Suprapubic skin (tissue), 4 donors: ENCODE data around the gene C1orf74. TPM values are rescaled to one million over a fixed set of nuclear protein-coding genes. Genes with fewer than 3 reads are reported as not detected.

ENCODE experiments used
- DNase-seq, 2 donors: peaks; one replicate each; pipeline ENCODE4 v3.0.0-alpha.2; 2019; ENCODE audit warnings: low spot score in 2 of 2
- H3K27ac ChIP-seq: fragments of 200-600 bp; sonication (generic); one replicate; pipeline ENCODE4 v1.5.1; 2019
- H3K27me3 ChIP-seq: fragments of 200-600 bp; sonication (generic); one replicate; pipeline ENCODE4 v1.5.1; 2019
- H3K36me3 ChIP-seq: fragments of 200-600 bp; sonication (generic); one replicate; pipeline ENCODE4 v1.5.1; 2019
- H3K4me1 ChIP-seq: fragments of 200-600 bp; sonication (generic); one replicate; pipeline ENCODE4 v1.5.1; 2019
- H3K4me3 ChIP-seq: fragments of 200-600 bp; sonication (generic); one replicate; pipeline ENCODE4 v1.5.1; 2019; ENCODE audit warnings: mild to moderate bottlenecking
- H3K9me3 ChIP-seq: fragments of 200-600 bp; sonication (generic); one replicate; pipeline ENCODE4 v1.5.1; 2019
- EP300 ChIP-seq: sonication (generic); formaldehyde crosslinking; IDR thresholded peaks from one replicate; pipeline ENCODE4 v1.6.1; 2017; ENCODE audit warnings: antibody characterized with exemption
- POLR2A ChIP-seq, 2 donors: fragments of 450-650 bp; IDR thresholded peaks; one replicate each; pipeline ENCODE4 v1.6.1; 2017; ENCODE audit warnings: antibody characterized with exemption in 2 of 2, mild to moderate bottlenecking in 2 of 2, moderate library complexity in 2 of 2
- POLR2AphosphoS5 ChIP-seq, 3 donors: sonication (generic); formaldehyde crosslinking; IDR thresholded peaks; one replicate each; pipeline ENCODE4 v1.6.1; 2017; ENCODE audit warnings: antibody characterized with exemption in 3 of 3
- WGBS: methylation state at CpG from one replicate; pipeline ENCODE4 v1.1.5; 2018; 5-methylcytosine and 5-hydroxymethylcytosine counted together
- total RNA-seq, 4 donors: library from RNA; depleted of rRNA; stranded (reverse); fragments of >200 nt; gene quantifications; one replicate each; pipeline ENCODE4 v1.1.0, GENCODE V29; 2016
- TF ChIP-seq, protein P1 (sequence below), 2 donors: fragments of 200-600 bp in 1 of 2; fragments of 450-650 bp in 1 of 2; sonication (generic) in 1 of 2; IDR thresholded peaks; one replicate each; pipeline ENCODE4 v1.5.1; 2016 to 2019; ENCODE audit warnings: antibody characterized with exemption in 2 of 2, mild to moderate bottlenecking in 1 of 2, moderate library complexity in 1 of 2

The C1orf74 gene
- total RNA-seq, 4 donors from 2014 or later = 10.1 to 18.1 (median 15.1) TPM

DNA sequence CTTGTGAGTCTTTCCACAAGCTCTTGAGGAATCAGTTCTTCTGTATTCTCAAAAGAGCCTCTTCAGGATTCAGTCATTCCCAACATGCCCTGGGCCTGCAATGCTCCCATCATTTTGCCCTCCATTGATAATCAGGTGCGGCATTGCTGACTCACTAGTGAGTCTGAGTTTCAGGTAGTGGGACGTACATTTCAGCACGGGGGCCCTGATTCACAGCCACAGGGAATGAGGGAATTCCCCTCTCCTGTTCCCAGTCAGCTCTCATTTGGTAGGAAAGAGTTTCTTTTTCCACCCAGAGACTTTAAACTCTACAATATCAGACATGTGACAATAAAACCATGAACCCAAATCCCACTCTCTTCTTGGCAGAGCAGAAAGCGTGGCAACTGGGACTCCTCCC, 25.3 kb upstream of the C1orf74 start:
- TF ChIP-seq EP300 = no peak
- TF ChIP-seq, protein P1, sequence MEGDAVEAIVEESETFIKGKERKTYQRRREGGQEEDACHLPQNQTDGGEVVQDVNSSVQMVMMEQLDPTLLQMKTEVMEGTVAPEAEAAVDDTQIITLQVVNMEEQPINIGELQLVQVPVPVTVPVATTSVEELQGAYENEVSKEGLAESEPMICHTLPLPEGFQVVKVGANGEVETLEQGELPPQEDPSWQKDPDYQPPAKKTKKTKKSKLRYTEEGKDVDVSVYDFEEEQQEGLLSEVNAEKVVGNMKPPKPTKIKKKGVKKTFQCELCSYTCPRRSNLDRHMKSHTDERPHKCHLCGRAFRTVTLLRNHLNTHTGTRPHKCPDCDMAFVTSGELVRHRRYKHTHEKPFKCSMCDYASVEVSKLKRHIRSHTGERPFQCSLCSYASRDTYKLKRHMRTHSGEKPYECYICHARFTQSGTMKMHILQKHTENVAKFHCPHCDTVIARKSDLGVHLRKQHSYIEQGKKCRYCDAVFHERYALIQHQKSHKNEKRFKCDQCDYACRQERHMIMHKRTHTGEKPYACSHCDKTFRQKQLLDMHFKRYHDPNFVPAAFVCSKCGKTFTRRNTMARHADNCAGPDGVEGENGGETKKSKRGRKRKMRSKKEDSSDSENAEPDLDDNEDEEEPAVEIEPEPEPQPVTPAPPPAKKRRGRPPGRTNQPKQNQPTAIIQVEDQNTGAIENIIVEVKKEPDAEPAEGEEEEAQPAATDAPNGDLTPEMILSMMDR (IDR thresholded peaks at IDR 0.05) = no peak
- TF ChIP-seq POLR2AphosphoS5 (IDR thresholded peaks at IDR 0.05) = no peak
- no peak for TF ChIP-seq POLR2A (IDR thresholded peaks at IDR 0.05)
- WGBS = 69% methylated on average over 3 of the region's 4 CpGs
- no peak for DNase-seq
- Histone ChIP-seq H3K9me3 (no peaks in the 10 kb centered on the region), H3K27ac (no peak overlapping the region), H3K36me3 (no peaks in the 10 kb centered on the region), H3K27me3 (no peaks in the 10 kb centered on the region), H3K4me1 (peaks cover 21% of the 10 kb centered on the region), H3K4me3 (no peak overlapping the region)

DNA sequence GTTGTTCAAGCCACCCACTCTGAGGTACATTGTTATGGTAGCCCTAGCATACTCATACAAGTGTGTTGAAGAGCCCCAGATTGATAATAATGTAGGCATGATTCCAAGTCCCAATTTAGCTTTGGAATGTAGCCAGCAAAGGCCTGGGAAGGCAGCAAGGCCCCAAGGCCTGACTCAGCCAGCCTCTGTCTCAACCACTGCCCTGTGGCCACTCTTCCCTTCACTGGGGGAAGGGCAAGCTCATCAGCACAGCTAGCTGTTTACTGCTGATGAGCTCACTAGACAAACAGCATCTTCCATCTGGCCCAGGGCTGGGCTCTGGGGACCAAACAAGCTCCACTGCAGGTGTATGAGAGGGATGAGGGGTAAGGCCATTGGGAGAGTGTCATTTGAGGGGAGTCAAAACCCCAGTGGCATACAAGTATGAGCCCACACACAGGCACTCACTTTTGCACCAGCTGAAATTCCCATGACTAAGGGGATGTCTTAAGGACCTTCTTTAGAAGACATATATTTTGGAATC, 23.8 kb upstream of the C1orf74 start:
- Histone ChIP-seq H3K4me3 (no peak overlapping the region), H3K4me1 (peaks cover 21% of the 10 kb centered on the region), H3K9me3 (no peaks in the 10 kb centered on the region), H3K36me3 (no peaks in the 10 kb centered on the region), H3K27me3 (no peaks in the 10 kb centered on the region), H3K27ac (no peak overlapping the region)
- DNase-seq = no peak
- TF ChIP-seq POLR2AphosphoS5 (IDR thresholded peaks at IDR 0.05) (no peak), POLR2A (IDR thresholded peaks at IDR 0.05) (no peak), EP300 (no peak)
- TF ChIP-seq, protein P1 (IDR thresholded peaks at IDR 0.05) = no peak

DNA sequence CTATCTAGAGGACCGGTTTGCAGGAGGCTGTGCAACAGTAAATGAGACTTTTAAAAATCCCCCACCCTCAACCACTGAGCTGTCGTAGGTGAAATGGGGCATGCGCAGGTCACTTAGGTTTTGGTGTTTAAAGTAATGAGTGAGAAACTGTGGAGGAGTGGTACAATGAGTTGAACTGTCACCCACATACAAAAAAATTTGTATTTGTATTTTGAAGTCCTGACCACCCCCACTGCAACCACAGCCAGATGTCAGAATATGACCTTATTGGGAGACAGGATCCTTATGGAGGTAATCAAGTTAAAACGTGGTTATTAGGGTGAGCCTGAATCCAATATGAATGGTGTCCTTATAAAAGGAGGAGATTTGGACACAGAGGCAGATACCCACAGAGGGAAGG, 23.1 kb upstream of the C1orf74 start:
- Histone ChIP-seq H3K9me3 (no peaks in the 10 kb centered on the region), H3K4me3 (no peak overlapping the region), H3K27ac (no peak overlapping the region), H3K27me3 (no peaks in the 10 kb centered on the region), H3K36me3 (no peaks in the 10 kb centered on the region), H3K4me1 (peaks cover 27% of the 10 kb centered on the region)
- WGBS = 74% methylated on average over 4 of the region's 4 CpGs
- DNase-seq = no peak
- TF ChIP-seq, protein P1 (IDR thresholded peaks at IDR 0.05) = no peak
- TF ChIP-seq POLR2AphosphoS5 (IDR thresholded peaks at IDR 0.05) = no peak

DNA sequence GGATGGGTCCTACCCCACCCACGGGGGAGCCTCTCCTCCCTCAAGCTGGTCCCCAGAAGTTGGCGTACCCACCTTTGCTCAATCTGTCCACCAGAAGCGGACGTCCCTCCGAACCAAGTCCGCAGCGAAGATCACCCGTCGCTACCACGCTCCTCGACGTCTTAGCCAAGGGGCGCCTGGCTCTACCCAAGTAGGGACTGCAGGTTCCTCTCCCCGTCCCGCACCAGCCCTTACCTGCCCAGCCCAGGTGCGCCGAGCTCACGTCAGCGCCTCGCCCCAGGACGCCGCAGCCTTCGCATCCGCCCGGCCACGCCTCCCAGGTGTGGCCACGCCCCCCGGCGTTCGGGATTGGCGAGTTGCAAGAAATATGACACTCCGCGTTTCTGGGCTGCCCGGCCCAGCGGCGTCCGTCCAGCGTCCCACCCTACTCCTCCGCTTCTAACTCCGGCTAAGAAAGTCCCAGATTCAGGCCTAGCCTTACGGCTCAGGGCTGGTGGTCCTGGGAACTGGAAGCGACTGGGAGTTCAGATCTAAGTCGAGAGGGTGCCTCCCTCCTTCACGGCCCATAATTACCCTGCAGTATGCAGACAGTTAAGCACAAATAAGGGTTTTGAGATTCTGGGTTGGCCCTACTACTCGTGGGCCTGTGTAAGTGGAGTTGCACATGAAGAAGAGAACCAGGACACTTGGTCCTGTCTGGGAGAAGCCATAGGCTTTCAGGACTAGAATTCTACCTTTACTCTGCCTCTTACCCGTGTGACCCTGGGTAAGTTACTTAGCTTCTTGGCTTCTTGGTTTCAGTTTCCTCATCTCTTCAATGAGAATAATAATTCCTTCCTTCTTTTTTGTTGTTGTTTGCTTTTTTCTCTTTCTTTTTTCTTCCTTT, 21.8 kb upstream of the C1orf74 start, which contains the start of gene IRF6:
Gene IRF6, minus strand, starts transcription at position 268 of the 886 bp plus-strand sequence. CDS start 4,729 bp downstream, outside the sequence.
- peak within 1 kb of the TSS; percentile 64 for H3K4me3 ChIP-seq
- H3K27me3 ChIP-seq = no peaks in the 10 kb centered on the region
- TF ChIP-seq, protein P1 (IDR thresholded peaks at IDR 0.05) = no peak
- TF ChIP-seq POLR2A (IDR thresholded peaks at IDR 0.05) = peak in 1 of 2 donors; percentile 66
- TF ChIP-seq POLR2AphosphoS5 (IDR thresholded peaks at IDR 0.05) = peak in 1 of 3 donors; percentile 67
- TF ChIP-seq EP300 = no peak
- no peaks in the 10 kb centered on the region for H3K9me3 ChIP-seq
- peak within 1 kb of the TSS; percentile 95 for H3K27ac ChIP-seq
- no peaks in the 10 kb centered on the region for H3K36me3 ChIP-seq
- WGBS = 4% methylated on average over 36 of the region's 46 CpGs
- DNase-seq = peak; percentile 90 to 91
- peaks cover 40% of the 10 kb centered on the region for H3K4me1 ChIP-seq

DNA sequence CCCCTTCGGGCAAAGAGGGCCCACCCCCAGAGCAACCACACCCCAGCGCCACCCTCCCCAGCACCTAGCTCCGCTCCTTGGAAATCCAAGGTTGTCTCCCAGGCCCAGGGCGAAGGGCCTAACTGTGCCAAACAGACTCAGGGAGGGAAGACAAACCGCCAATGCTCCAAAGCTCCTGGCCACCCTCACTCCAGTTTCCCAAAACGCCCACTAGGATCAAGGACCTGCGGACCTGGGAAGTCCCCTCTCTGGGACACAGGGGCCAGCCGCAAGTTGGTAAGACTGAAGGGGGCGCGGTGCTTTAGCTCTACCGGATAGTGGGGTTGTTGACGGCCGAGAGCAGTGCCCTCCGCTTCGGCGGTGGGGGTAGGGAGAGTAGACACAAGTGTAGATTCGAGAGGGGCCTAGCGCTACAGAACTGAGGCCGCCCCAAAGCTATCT, 21.0 kb upstream of the C1orf74 start:
- peaks cover 46% of the 10 kb centered on the region for H3K4me1 ChIP-seq
- no peak for TF ChIP-seq POLR2AphosphoS5 (IDR thresholded peaks at IDR 0.05)
- TF ChIP-seq, protein P1 (IDR thresholded peaks at IDR 0.05) = no peak
- no peak for TF ChIP-seq EP300
- no peak for TF ChIP-seq POLR2A (IDR thresholded peaks at IDR 0.05)
- DNase-seq = no peak
- H3K9me3 ChIP-seq = no peaks in the 10 kb centered on the region
- H3K27me3 ChIP-seq = no peaks in the 10 kb centered on the region
- H3K4me3 ChIP-seq = peak overlapping the region; percentile 64
- H3K27ac ChIP-seq = peak overlapping the region; percentile 95
- WGBS = 39% methylated on average over 6 of the region's 19 CpGs
- H3K36me3 ChIP-seq = no peaks in the 10 kb centered on the region
